GM12878 (cell line): ENCODE measurements around the gene PRKCE. TPM values are rescaled to one million over a fixed set of nuclear protein-coding genes. Genes with fewer than 3 reads are reported as not detected.

ENCODE experiments used
- GATAD2B ChIP-seq: fragments of 450-650 bp; conservative IDR thresholded peaks from 2 replicates; pipeline ENCODE4 v1.6.1; 2017; ENCODE audit warnings: low read depth, mild to moderate bottlenecking, moderate library complexity
- MTA3 ChIP-seq: IDR thresholded peaks from 2 replicates; pipeline ENCODE4 v1.6.1; 2012; ENCODE audit warnings: low read length, inconsistent platforms, borderline replicate concordance
- NR2C1 ChIP-seq: fragments of 450-650 bp; IDR thresholded peaks from 2 replicates; pipeline ENCODE4 v1.6.1; 2017; ENCODE audit warnings: antibody characterized with exemption, mild to moderate bottlenecking, moderate library complexity
- TCF12 ChIP-seq: IDR thresholded peaks from 2 replicates; pipeline ENCODE4 v1.6.1; 2011; ENCODE audit warnings: low read depth, mild to moderate bottlenecking, low read length
- polyA plus RNA-seq, 11 experiments: library from polyadenylated mRNA; depleted of rRNA in 4 of 11; unstranded in 6 of 11; stranded (reverse) in 5 of 11; fragments of >200 nt; fragmentation: Nextera tagmentation in 4 of 11; fragmentation: Illumina TruSeq in 1 of 11; extraction: Ambion mirVana in 4 of 11; extraction: Trizol in 1 of 11; gene quantifications; 1 replicate in 1 of 11; 2 replicates in 10 of 11; pipeline versions ENCODE4 v1.2.1 to v1.2.3, GENCODE V29; 2011 to 2016; ENCODE audit warnings: inconsistent platforms in 2 of 11, missing spikeins in 2 of 11, low read depth in 1 of 11
- total RNA-seq, 4 experiments: library from RNA; depleted of rRNA in 3 of 4; stranded (reverse); fragments of >200 nt in 3 of 4; fragmentation: Illumina TruSeq in 1 of 4; extraction: Trizol in 1 of 4; gene quantifications; 2 replicates each; pipeline versions ENCODE4 v1.2.1 to v1.2.3, GENCODE V29; 2013 to 2021
- TF ChIP-seq, protein P1 (sequence below): fragments of 450-650 bp; formaldehyde crosslinking; IDR thresholded peaks from 2 replicates; pipeline ENCODE4 v1.4.0; 2020; ENCODE audit warnings: mild to moderate bottlenecking, moderate library complexity
- TF ChIP-seq, protein P2 (sequence below), 3 experiments: IDR thresholded peaks in 2 of 3; conservative IDR thresholded peaks in 1 of 3; 2 replicates each; pipeline ENCODE4 v1.5.1; 2011; ENCODE audit warnings: low read depth in 3 of 3, low read length in 3 of 3, mild to moderate bottlenecking in 3 of 3, control low read depth in 2 of 3, moderate library complexity in 2 of 3, inconsistent platforms in 1 of 3, mixed read lengths in 1 of 3; ENCODE audit not compliant: control insufficient read depth in 2 of 3, insufficient read depth in 1 of 3; ENCODE audit errors: extremely low read depth in 1 of 3
- TF ChIP-seq, protein P3 (sequence below): IDR thresholded peaks from 2 replicates; pipeline ENCODE4 v1.6.1; 2012; ENCODE audit warnings: improper control_type of control experiment, low read depth, low read length; ENCODE audit not compliant: insufficient replicate concordance

PRKCE gene
- total and polyA plus RNA-seq, 10 of the 15 experiments (the other 5 are each of a cell fraction or from before 2014, with no cell fraction given), result 2.6 to 28.2 (median 11.3) TPM

DNA sequence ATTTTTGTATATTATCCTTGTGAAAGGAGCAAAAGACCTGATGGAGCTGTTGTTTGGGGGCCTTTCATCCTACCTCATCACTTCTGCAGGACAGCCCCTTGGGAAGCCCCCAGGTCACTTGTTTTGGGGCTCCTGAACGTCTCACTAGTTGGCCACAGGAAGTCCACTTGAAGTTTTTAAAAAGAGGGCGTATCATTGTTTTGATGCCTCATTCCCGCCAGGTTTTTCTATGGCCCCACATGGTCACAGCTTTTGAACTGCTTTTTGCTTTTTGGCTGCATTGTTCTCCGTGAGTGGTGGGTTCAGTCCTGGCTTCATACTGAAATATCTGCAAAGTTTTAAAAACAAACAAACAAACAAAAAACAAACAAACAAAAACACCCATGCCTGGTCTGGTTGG, 216.3 kb downstream of the PRKCE start (continued):
- TF ChIP-seq, protein P1, sequence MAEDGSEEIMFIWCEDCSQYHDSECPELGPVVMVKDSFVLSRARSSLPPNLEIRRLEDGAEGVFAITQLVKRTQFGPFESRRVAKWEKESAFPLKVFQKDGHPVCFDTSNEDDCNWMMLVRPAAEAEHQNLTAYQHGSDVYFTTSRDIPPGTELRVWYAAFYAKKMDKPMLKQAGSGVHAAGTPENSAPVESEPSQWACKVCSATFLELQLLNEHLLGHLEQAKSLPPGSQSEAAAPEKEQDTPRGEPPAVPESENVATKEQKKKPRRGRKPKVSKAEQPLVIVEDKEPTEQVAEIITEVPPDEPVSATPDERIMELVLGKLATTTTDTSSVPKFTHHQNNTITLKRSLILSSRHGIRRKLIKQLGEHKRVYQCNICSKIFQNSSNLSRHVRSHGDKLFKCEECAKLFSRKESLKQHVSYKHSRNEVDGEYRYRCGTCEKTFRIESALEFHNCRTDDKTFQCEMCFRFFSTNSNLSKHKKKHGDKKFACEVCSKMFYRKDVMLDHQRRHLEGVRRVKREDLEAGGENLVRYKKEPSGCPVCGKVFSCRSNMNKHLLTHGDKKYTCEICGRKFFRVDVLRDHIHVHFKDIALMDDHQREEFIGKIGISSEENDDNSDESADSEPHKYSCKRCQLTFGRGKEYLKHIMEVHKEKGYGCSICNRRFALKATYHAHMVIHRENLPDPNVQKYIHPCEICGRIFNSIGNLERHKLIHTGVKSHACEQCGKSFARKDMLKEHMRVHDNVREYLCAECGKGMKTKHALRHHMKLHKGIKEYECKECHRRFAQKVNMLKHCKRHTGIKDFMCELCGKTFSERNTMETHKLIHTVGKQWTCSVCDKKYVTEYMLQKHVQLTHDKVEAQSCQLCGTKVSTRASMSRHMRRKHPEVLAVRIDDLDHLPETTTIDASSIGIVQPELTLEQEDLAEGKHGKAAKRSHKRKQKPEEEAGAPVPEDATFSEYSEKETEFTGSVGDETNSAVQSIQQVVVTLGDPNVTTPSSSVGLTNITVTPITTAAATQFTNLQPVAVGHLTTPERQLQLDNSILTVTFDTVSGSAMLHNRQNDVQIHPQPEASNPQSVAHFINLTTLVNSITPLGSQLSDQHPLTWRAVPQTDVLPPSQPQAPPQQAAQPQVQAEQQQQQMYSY (CRISPR knock-in tag), result no peak
- TF ChIP-seq NR2C1, result no peak
- no peak for TF ChIP-seq GATAD2B
- TF ChIP-seq, protein P2, sequence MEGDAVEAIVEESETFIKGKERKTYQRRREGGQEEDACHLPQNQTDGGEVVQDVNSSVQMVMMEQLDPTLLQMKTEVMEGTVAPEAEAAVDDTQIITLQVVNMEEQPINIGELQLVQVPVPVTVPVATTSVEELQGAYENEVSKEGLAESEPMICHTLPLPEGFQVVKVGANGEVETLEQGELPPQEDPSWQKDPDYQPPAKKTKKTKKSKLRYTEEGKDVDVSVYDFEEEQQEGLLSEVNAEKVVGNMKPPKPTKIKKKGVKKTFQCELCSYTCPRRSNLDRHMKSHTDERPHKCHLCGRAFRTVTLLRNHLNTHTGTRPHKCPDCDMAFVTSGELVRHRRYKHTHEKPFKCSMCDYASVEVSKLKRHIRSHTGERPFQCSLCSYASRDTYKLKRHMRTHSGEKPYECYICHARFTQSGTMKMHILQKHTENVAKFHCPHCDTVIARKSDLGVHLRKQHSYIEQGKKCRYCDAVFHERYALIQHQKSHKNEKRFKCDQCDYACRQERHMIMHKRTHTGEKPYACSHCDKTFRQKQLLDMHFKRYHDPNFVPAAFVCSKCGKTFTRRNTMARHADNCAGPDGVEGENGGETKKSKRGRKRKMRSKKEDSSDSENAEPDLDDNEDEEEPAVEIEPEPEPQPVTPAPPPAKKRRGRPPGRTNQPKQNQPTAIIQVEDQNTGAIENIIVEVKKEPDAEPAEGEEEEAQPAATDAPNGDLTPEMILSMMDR (IDR thresholded peaks at IDR 0.05 in 2 of 3, conservative IDR thresholded peaks at IDR 0.05 in 1 of 3; ENCODE audit: control insufficient read depth in 2 of 3, extremely low read depth in 1 of 3, insufficient read depth in 1 of 3, low read depth in 3 of 3, low read length in 3 of 3), result no peak
- no peak for TF ChIP-seq MTA3
- TF ChIP-seq TCF12, result no peak
- TF ChIP-seq, protein P3, sequence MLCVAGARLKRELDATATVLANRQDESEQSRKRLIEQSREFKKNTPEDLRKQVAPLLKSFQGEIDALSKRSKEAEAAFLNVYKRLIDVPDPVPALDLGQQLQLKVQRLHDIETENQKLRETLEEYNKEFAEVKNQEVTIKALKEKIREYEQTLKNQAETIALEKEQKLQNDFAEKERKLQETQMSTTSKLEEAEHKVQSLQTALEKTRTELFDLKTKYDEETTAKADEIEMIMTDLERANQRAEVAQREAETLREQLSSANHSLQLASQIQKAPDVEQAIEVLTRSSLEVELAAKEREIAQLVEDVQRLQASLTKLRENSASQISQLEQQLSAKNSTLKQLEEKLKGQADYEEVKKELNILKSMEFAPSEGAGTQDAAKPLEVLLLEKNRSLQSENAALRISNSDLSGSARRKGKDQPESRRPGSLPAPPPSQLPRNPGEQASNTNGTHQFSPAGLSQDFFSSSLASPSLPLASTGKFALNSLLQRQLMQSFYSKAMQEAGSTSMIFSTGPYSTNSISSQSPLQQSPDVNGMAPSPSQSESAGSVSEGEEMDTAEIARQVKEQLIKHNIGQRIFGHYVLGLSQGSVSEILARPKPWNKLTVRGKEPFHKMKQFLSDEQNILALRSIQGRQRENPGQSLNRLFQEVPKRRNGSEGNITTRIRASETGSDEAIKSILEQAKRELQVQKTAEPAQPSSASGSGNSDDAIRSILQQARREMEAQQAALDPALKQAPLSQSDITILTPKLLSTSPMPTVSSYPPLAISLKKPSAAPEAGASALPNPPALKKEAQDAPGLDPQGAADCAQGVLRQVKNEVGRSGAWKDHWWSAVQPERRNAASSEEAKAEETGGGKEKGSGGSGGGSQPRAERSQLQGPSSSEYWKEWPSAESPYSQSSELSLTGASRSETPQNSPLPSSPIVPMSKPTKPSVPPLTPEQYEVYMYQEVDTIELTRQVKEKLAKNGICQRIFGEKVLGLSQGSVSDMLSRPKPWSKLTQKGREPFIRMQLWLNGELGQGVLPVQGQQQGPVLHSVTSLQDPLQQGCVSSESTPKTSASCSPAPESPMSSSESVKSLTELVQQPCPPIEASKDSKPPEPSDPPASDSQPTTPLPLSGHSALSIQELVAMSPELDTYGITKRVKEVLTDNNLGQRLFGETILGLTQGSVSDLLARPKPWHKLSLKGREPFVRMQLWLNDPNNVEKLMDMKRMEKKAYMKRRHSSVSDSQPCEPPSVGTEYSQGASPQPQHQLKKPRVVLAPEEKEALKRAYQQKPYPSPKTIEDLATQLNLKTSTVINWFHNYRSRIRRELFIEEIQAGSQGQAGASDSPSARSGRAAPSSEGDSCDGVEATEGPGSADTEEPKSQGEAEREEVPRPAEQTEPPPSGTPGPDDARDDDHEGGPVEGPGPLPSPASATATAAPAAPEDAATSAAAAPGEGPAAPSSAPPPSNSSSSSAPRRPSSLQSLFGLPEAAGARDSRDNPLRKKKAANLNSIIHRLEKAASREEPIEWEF, result no peak
